Measurements from ENCODE around the gene GDI1. TPM values are rescaled to one million over a fixed set of nuclear protein-coding genes. Genes with fewer than 3 reads are reported as not detected.

GDI1 gene
- total and polyA plus RNA-seq, 9 of the 15 experiments (the other 6 are each of a cell fraction or from before 2014, with no cell fraction given): 0.97 to 82.6 (median 37.5) TPM

- TF ChIP-seq E2F6 (IDR thresholded peaks at IDR 0.05; ENCODE audit: borderline replicate concordance in 1 of 2, extremely low read depth in 1 of 2, insufficient read depth in 1 of 2, insufficient read length in 1 of 2, low read depth in 1 of 2, low read length in 1 of 2, poor library complexity in 1 of 2, severe bottlenecking in 1 of 2): peak; percentile 99 to 100
- TF ChIP-seq RBBP5 (IDR thresholded peaks at IDR 0.05; ENCODE audit: borderline replicate concordance, insufficient read depth, low read length, poor library complexity, severe bottlenecking): no peak
- no peak for TF ChIP-seq MTA1 (IDR thresholded peaks at IDR 0.05; ENCODE audit: borderline replicate concordance)
- peak; percentile 26; the same call in 1 of the 2 replicates for TF ChIP-seq RAD51 (IDR thresholded peaks at IDR 0.05; ENCODE audit: borderline replicate concordance, low read depth)
- peak; percentile 98; the same call in 1 of the 2 replicates for TF ChIP-seq ATF6 (CRISPR knock-in tag; IDR thresholded peaks at IDR 0.05)
- no peak for TF ChIP-seq HMG20A (CRISPR knock-in tag; conservative IDR thresholded peaks at IDR 0.05)
- TF ChIP-seq ZNF511 (CRISPR knock-in tag; IDR thresholded peaks at IDR 0.05): peak; percentile 71; the same call in 1 of the 2 replicates
- TF ChIP-seq GMEB1 (CRISPR knock-in tag; IDR thresholded peaks at IDR 0.05): peak; percentile 79
- peak; percentile 74 for TF ChIP-seq SUPT5H (IDR thresholded peaks at IDR 0.05)
- no peak for TF ChIP-seq TAF1 (IDR thresholded peaks at IDR 0.05; ENCODE audit: control insufficient read depth, extremely low read depth, insufficient read depth, low read length, severe bottlenecking)
- TF ChIP-seq ARHGAP35 (IDR thresholded peaks at IDR 0.05; ENCODE audit: partially characterized antibody): no peak
- no peak for TF ChIP-seq ETS2 (tag; IDR thresholded peaks at IDR 0.05; ENCODE audit: borderline replicate concordance, poor library complexity, severe bottlenecking)
- no peak for TF ChIP-seq ZFPM2 (CRISPR knock-in tag; IDR thresholded peaks at IDR 0.05)
- no peak for TF ChIP-seq PHTF2 (CRISPR knock-in tag; IDR thresholded peaks at IDR 0.05)
- peak; percentile 67 for TF ChIP-seq POLR2H (tag; IDR thresholded peaks at IDR 0.05; ENCODE audit: low read depth)
- TF ChIP-seq AFF4 (CRISPR knock-in tag; IDR thresholded peaks at IDR 0.05): no peak
These were observed 42.0 kb downstream of the GDI1 start, which contains the start of gene LAGE3 (continued) for GRCh38 chrX:154478728-154479622.
